ENCODE data around the gene GSG1L.

The GSG1L gene

DNA sequence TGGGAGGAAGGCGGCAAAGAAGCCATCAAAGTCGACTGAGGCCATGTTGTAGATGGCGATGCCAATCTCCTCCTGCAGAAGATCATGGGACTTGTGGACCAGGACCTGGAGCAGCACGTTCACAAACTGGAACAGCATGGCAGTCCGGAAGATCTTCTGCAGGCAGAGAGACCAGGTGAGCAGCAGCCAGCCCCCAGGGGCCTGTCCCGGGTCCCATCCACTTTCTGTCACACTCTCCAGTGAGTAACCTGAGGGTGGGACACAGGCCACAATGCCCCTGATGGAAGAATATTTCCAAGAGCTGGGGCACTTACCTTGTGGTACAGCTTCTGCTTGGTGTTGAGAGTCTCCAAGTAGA is 38.0 kb upstream of the GSG1L start:
- H3K4me3 ChIP-seq (ENCODE audit: control insufficient read depth, low read depth, low read length), result no peak overlapping the region
- TF ChIP-seq, protein P1, sequence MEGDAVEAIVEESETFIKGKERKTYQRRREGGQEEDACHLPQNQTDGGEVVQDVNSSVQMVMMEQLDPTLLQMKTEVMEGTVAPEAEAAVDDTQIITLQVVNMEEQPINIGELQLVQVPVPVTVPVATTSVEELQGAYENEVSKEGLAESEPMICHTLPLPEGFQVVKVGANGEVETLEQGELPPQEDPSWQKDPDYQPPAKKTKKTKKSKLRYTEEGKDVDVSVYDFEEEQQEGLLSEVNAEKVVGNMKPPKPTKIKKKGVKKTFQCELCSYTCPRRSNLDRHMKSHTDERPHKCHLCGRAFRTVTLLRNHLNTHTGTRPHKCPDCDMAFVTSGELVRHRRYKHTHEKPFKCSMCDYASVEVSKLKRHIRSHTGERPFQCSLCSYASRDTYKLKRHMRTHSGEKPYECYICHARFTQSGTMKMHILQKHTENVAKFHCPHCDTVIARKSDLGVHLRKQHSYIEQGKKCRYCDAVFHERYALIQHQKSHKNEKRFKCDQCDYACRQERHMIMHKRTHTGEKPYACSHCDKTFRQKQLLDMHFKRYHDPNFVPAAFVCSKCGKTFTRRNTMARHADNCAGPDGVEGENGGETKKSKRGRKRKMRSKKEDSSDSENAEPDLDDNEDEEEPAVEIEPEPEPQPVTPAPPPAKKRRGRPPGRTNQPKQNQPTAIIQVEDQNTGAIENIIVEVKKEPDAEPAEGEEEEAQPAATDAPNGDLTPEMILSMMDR (IDR thresholded peaks at IDR 0.05; ENCODE audit: control insufficient read depth, insufficient read depth, low read depth, low read length, missing control alignments), result no peak
- no peak for DNase-seq (ENCODE audit: low read depth)

DNA sequence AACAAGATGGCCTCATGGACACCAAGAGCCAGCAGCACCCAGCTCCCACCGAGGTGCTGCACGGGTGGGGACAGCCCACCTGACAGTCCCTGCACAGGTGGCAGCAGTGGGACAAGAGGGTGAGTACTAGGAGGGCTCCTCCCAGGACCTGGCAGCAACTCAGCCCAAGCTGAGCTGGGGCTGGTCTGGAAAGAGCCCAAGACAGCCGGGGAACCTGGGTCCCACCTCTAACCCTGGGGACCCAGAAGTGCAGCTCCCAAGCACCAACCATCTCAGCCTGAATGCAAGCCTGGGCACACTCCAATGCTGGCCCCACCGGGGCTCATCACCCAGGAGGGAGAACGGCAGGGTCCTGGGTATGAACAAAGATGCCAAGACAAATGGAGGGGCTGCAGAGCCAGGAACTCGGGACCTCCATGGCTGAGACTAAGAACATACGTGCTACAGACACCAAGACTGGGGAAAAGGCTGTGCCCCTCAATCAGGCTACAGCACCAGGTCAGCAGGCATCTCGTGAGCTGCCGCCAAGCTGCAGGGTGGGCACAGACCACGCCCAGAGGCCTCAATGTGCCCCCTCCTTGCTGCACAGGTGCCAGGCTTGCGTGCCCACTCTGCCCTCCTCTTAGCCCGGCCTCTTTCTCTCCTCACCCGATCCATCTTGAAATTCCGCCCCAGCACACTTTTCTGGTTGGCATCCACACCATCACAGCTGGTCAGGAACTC is 37.5 kb upstream of the GSG1L start:
- DNase-seq (ENCODE audit: low read depth), result no peak
- TF ChIP-seq, protein P1 (IDR thresholded peaks at IDR 0.05; ENCODE audit: control insufficient read depth, insufficient read depth, low read depth, low read length, missing control alignments), result no peak
- H3K4me3 ChIP-seq (ENCODE audit: control insufficient read depth, low read depth, low read length), result no peak overlapping the region

DNA sequence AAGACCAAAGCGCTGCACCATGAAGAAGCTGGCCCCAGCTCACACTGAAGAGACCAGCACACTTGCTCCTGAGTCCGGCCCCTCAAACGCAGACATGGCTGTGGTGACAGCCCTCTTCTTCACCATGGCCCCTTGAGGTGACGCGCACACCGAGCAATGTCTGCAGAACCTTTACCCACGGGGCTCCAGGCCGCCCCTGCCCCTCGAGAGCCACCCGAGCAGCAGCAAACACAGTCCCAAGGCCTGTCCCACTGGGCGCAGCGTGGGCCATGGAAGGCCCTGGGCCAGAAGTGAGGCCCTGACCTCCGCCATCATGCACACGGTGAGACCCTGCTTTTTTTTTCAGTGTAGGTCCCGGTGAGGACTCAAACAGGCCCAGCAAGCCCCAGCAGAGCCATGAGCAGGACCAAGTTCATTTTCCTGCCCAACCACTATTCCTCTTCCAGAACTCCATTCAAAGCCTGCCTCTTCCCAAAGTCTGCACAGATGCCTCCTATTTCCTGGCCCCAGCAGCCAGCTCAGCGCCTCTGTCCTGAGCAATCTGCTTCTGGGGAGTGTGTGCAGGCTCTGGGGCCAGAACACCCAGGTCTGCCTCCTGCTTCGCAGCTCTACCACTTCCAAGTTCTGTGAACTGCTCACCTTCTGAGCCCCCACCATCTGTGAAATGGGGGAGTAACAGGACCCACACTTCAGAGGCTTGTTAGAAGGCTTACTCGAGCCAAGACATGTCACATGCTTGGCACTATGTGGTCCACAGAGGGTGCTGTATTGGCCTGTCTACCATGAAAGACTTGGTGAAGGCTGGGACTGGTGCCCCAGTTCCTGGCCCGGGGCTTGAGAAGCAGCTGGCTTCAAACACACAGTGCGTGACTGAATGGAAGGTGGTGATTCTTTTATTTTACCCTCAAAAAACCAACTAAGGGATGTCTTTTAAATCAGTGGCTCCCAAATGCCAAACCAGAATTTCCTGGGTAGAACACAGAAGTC is 35.7 kb upstream of the GSG1L start:
- H3K4me3 ChIP-seq (ENCODE audit: control insufficient read depth, low read depth, low read length), result no peak overlapping the region
- DNase-seq (ENCODE audit: low read depth), result no peak
- TF ChIP-seq, protein P1 (IDR thresholded peaks at IDR 0.05; ENCODE audit: control insufficient read depth, insufficient read depth, low read depth, low read length, missing control alignments), result no peak

DNA sequence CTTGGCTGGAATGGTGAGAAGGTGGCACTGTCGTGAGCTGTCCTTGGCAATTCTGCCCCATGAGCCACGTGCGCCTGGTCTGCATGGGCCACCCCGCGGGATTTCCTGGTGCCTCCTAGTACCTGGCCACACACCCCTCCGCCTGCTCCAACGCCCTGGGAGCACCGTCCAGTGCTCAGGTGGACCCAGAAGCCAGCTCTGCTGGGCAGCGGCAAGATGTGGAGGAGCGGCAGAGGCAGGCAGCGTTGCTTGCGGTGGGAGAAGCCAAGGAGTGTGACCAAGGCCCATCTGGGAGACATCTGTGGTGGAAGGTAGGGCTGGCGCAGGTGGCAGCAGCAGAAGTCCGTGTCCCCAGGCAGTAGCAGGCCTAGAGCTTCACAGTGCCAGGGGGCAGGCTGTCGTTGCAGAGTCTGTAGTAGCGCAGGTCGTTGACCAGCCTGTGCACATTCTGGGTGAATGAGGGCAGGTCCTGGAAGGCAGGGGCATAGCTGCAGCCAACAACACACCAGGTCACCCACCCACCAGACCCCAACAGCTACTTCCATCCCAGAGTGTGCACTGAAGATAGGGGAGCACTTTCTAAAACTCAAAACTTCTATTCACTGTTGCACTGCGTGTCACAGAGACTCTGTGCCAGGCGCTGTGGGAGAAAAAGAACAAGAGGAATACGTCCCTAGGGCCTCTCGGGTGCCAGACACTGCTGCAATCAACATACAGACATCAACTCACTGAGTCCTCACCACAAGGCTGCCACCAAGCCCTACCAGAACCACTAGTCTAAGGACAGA is 34.9 kb upstream of the GSG1L start:
- DNase-seq (ENCODE audit: low read depth), result no peak
- H3K4me3 ChIP-seq (ENCODE audit: control insufficient read depth, low read depth, low read length), result no peak overlapping the region
- TF ChIP-seq, protein P1 (IDR thresholded peaks at IDR 0.05; ENCODE audit: control insufficient read depth, insufficient read depth, low read depth, low read length, missing control alignments), result no peak

DNA sequence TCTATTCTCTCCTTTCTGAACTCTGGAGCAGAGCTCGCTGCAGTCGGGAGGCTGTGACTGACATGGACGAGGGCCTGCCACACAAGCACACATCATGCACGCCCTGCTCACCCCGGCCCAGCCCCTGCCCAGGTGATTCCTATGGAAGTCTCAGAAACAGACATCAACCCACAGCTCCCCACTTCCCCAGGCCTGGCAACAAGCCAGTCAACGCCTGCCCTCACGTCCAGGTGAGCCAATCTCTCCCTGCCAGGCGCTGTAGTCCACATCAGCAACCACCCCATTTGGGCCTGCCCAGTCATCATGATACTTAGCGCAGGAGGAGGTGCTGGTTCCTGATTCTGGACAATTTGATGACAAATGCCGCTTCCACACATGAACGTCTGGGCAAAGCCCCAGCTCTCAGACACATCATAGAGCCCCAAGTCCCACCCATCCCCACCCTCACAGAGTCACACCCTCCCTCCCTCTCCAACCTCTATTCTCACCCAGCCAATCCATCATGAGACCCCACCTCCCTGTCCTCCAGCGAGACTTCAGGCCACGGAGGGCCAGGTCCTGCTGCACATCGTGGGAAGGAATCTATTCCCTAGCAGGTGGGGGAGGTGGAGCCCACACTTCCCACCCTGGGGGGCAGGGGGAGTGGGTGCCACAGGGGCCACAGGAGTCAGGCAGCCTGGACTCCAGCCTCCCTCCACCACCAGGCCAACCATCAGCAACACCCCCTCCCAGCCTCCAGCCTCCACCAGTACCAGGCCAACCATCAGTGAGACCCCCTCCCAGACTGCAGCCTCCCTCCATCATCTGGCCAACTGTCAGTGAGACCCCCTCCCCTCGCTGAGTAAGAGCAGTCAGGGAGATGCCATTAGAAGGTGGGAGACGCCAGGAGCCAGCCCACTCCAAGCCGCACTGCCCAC is 33.7 kb upstream of the GSG1L start:
- no peak for DNase-seq (ENCODE audit: low read depth)
- H3K4me3 ChIP-seq (ENCODE audit: control insufficient read depth, low read depth, low read length), result no peak overlapping the region
- TF ChIP-seq, protein P1 (IDR thresholded peaks at IDR 0.05; ENCODE audit: control insufficient read depth, insufficient read depth, low read depth, low read length, missing control alignments), result no peak
